Measurements from ENCODE around the gene AURKAIP1.
"Not testable (repeated sequence)": the region's sequence is repeated elsewhere in the genome, so short reads cannot be mapped to it uniquely, and the experiment has no call there.

AURKAIP1 gene

DNA sequence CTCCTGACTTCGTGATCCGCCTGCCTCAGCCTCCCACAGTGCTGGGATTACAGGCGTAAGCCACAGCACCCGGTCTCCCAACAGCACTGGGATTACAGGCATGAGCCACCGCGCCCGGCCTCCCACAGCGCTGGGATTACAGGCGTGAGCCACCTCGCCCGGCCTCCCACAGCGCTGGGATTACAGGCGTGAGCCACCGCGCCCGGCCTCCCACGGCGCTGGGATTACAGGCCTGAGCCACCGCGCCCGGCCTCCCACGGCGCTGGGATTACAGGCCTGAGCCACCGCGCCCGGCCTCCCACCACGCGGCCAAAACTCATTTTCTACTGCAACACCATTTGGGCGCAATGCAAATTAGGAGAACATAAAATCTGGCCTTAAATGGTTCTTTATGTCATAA is 10.3 kb upstream of the AURKAIP1 start:
- not testable (repeated sequence) for DNase-seq

GRCh38 chr1:1381294-1381693 is 6.3 kb upstream of the AURKAIP1 start:
- DNase-seq = no peak

GRCh38 chr1:1380860-1381259 is 5.9 kb upstream of the AURKAIP1 start:
- no peak for DNase-seq

DNA sequence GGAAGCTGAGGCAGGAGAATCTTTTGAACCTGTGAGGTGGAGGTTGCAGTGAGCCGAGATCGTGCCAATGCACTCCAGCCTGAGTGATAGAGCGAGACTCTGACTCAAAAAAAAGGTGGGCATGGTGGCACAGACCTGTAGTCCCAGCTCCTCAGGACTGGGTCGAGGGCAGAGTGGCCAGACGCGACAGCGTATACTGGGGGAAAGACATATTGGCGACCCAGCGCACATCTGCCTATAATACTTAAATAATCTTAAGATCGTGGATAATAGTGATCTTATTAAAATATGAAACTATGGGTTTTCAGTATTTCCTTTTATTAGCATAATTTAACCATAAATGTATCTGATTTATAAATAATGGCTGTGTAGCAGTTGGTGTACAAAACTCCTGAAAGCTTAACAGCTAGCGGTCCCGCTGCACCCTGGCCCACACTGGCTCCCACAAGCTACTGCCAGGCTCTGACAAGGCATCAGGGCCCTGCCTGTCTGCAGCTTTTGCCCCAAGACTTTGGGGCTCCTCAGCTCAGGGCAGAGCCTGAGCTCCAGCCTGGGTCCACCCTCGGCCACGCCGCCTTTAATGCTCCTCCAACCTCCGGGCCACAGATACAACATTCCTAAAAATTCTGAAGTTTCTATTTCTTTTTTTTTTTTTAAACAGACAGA is 2.7 kb upstream of the AURKAIP1 start:
- no peak for DNase-seq

GRCh38 chr1:1376551-1377226 is 1.7 kb upstream of the AURKAIP1 start:
- DNase-seq = no peak

DNA sequence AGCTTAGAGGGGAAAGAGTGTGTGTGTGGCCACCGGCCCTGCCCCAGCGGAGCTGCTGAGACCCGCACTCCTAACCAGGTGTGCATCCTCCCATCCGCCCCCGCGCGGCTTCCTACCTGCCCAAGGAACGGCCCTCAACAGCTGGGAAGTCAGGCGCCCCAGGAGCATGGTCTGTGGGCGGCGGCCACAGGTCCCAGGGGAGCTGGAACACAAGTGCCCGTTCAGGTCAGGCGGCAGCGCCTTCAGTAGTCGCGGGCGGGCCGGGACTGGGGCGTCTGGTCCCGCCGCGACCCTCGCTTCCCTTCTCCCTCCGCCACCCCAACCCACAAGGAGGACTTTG is 448 bp downstream of the AURKAIP1 start:
- DNase-seq = no peak

- no peak for DNase-seq
These were observed 1.0 kb downstream of the AURKAIP1 start for GRCh38 chr1:1373815-1374588.

GRCh38 chr1:1373051-1373814 is 1.8 kb downstream of the AURKAIP1 start:
- DNase-seq = no peak

DNA sequence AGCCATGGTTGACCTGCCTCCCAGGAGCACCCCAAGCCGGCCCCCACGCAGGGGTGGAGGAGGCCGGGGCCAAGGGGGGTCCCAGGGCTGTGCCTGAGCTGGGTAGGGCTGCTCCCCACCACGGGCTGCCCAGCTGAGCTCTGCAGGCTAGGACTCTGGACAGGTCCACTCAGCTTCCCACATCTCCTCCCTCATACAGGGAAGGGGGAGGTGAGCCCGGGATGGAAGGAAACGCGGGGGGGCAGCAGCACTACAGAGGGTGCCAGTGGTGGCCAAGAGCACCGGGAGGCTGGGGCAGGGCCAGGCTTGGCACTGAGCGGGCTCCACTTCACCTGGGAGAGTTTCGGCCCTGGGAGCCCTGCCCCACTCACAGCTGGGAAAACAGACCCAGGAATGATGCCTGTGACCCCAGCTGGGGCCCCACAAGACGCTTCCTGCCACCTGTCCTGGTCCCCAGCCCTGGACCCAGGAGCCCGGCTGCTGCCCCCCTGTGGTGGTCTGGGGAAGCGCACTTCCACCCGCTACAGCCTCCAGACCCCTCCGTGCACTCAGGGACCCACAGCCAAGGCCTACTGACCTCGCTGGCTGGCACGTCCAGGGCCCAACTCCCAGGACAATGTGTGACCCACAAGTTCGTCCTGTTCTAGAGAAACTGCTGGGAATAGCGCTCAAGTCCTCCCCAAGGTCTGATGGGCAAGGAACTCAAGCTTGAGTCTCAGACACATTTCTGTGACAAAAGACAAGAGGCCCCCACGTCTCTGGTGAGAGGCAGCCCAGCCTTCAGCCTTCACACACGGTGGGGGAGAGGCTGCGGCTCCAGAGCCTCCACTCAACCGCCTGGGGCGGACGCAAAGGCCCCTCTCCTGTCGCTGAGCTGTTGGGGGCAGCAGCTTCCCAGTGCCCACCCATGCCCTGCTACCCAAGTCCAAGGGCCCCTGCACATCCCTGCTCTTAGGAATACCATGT is 3.0 kb downstream of the AURKAIP1 start:
- DNase-seq = peak; percentile 46

DNA sequence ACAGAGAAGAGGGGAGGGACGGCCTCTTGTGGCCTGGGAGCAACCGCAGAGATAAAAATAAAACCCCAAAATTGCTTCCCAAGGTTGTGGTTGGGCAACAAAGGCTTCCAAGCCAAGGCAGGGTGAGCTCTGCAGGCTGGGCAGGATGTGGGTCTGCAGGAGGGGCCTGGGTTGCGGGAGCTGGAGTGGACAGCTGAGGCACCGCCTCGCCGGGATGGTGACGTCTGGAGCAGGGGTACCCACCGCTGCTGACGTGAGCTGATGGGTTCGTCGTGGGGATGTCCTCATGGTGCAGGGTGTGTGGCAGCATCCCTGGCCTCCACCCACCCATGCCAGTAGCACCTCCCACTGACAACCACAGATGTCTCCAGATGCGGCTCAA is 3.7 kb downstream of the AURKAIP1 start:
- no peak for DNase-seq

GRCh38 chr1:1370771-1371300 is 4.2 kb downstream of the AURKAIP1 start:
- no peak for DNase-seq

GRCh38 chr1:1370094-1370493 is 4.9 kb downstream of the AURKAIP1 start:
- not testable (repeated sequence) for DNase-seq

- DNase-seq = no peak
These were observed 7.7 kb downstream of the AURKAIP1 start for GRCh38 chr1:1367315-1367714.

DNA sequence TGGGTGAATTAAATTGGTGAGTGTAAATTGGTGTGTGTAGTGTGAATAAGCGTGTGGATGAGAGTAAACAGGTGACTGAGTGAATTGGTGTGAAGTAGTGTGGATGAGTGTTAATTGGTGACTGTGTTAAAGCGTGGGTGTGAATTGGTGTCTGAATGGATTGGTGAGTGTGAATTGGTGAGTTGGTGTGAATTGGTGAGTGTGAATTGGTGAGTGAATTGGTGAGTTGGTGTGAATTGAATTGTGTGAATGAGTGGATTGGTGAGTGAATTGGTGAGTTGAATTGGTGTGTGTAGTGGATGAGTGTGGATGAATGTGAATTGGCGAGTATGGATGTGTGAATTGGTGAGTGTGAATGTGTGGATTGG is 8.3 kb downstream of the AURKAIP1 start:
- no peak for DNase-seq

GRCh38 chr1:1365875-1366698 is 8.9 kb downstream of the AURKAIP1 start:
- no peak for DNase-seq

- peak; percentile 23 for DNase-seq
These were observed 10.7 kb downstream of the AURKAIP1 start for GRCh38 chr1:1364266-1364665.

DNA sequence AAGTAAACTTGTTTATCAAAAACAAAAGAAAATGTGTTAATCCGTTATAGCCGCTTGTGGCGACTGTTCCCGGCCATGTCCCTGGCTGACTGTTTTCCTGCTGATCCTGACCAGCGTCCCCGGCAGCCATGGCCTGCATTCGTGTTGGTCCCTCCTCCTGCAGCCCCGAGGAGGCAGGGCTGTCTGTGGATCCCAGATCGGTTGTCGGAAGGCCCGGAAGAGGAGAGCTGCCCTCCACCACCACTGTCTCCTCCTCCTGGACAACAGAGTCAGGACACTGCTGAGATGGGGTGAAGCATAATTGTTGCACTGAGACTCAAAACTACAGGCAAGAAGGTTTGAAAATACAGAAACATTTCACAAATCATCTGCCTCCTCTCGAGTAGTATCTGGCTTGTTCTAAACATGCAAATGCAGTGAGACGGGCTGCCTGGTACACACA is 13.0 kb downstream of the AURKAIP1 start:
- DNase-seq = no peak

GRCh38 chr1:1361233-1361981 is 13.6 kb downstream of the AURKAIP1 start:
- no peak for DNase-seq

- no peak for DNase-seq
These were observed 14.4 kb downstream of the AURKAIP1 start for GRCh38 chr1:1360506-1361169.
